GM21825 (cell line): Measurements from ENCODE around the gene FRA10AC1.
A peak's percentile ranks its signal among the peaks of the same experiment; 100 is the strongest.
"Not testable (repeated sequence)": the region's sequence is repeated elsewhere in the genome, so short reads cannot be mapped to it uniquely, and the experiment has no call there.

Experiments
- ATAC-seq: cut with Tn5 transposase; IDR thresholded peaks from one replicate; pipeline ENCODE4 v1.9.1; 2021; ENCODE audit warnings: mild to moderate bottlenecking, moderate library complexity; ENCODE audit not compliant: unreplicated experiment

Gene FRA10AC1

GRCh38 chr10:93703841-93704240 is 1.4 kb upstream of the FRA10AC1 start:
- no peak for ATAC-seq

DNA sequence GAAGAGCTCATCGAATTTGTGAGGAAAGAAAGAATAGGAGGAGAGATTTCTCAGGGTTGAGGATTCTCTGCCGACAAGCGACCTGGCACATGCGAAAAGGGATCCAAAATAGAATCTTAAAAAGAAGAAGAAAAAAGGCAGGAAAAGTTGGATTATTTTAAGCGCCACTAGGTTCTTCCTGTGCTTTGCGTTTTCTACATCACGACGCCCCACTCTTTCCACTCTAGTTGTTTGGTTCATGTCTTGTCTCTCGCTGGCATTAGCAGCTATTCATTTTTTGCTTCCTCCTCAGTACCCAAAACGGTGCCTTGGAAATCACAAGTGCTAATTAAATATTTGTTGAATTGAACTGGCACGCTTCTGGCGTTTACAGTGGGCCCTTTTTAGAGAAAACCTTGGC is 674 bp upstream of the FRA10AC1 start:
- peak; percentile 10 for ATAC-seq

GRCh38 chr10:93701866-93702209 is 554 bp downstream of the FRA10AC1 start:
- peak; percentile 13 for ATAC-seq

DNA sequence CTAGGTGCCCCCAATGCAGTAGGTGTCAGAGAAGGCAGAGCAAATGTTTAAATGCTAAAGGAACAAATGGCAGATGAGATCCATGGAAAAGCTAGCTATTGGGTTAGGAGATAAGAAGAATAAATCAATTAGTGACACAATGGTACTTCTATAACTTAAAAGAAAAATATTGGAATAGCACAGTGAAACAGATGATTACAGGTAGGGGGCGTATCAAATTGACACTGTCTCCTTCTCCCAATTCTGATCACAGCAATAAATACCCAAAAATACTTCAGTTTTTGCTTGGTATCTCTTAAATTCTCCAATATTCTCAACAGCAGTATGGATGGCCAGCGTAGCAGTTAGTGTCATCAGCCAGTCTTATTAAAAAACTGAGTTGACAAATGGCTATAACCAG is 5.2 kb downstream of the FRA10AC1 start:
- ATAC-seq: no peak

GRCh38 chr10:93696582-93696981 is 5.8 kb downstream of the FRA10AC1 start:
- ATAC-seq: not testable (repeated sequence)

DNA sequence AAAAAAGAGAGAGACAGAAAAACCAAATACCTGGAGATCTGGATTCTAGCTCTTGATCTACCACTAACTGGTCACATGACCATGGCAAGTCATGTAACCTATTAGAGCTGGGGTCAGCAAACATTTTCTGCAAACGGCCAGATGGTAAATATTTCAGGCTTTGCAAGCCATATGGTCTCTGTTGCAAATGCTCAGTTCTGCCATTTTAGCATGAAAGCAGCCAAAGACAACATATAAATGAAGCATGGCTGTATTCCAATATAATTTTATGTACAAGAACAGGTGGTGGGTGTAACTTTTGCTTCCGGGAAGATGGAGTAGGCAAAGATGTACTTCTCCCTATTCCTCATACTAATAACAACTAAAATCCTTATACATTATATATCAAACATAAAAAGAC is 6.7 kb downstream of the FRA10AC1 start:
- ATAC-seq: no peak

GRCh38 chr10:93687737-93688136 is 14.7 kb downstream of the FRA10AC1 start:
- ATAC-seq: no peak

GRCh38 chr10:93680412-93681047 is 21.9 kb downstream of the FRA10AC1 start:
- ATAC-seq: no peak

DNA sequence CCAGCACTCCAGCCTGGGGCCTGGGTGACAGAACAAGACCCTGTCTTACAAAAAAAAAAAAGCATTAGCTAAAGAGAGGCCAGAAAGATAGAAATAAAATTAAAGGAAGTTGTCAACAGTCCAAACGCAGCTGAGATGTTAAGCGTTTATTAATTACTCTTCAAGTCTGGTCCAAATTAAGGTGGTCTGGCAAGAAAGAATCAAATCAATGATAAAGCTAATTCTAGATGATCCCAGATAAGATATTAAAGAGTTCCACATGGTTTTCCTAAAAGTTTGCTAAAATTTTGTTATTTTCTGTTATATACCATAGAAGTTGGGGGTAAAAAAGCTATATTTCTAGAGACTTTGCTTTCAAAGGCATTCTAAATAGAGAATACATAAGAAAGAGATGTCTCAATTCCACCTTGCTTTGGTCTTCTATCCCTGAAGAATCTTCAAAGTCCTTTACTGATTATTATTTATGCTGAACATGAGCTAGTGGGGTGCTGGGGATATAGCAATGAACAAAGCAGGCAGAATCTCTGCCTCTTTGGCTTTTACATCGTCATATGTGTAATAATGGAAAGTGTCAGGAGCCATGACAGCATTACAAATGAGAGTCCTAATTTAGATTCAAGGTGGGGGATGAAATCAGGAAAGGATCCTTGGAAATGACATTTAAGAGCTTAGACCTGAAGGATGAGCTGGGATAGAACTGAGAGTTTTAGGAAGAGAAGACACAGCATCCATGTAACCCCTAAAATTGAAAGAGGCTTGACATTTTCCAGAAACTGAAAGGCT is 23.4 kb downstream of the FRA10AC1 start:
- ATAC-seq: no peak

DNA sequence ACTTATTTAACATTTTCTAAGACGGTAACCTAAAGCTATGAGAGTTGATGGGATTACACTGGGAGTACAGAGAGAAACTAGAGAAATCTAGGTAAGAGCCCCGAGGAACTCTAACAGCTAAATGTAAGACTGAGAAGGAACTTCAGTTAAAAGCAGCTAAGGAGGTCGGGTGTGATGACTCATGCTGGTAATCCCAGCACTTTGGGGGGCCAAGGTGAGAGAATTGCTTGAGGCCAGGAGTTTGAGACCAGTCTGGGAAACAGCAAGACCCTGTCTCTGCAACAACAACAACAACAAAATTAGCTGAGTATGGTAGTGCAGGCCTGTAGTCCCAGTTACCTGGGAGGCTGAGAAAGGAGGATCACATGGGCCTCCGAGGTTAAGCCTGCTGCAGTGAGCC is 24.0 kb downstream of the FRA10AC1 start:
- ATAC-seq: no peak

DNA sequence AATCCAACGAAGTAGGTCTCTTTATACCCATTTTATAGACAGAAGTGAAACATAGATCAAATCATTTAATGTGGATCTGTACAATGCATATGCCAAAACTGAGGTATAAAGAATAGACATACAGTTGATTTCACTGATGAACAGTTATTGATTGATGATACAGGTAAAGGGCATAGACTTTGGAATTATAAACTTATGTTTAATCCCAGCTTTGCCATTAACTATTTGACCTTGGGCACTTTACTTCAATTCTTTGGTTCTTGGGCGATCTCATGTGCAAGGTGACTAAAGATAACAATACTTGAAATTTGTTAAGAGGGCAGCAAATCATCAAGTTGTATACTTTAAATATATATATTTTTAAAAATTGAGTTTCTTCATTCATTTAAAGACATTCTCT is 28.6 kb downstream of the FRA10AC1 start:
- ATAC-seq: no peak

DNA sequence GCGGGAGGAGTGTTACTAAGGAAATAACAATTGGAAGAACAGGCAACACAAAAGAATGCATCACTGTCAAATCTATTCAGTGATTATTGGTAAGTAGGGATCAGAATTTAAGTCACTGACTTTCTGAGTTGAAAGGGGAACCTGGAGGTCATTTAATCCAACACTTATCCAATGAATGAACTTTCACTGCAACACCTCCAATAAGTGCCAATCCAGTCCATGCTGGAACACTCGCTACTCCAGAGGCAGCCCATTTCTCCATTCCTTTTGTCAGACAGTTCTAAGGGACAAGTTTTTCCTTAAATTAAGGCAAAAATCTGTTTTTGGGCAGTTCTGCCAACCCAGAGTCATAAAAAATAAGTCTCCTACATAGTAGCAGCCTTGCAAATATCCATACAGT is 29.5 kb downstream of the FRA10AC1 start:
- ATAC-seq: no peak

DNA sequence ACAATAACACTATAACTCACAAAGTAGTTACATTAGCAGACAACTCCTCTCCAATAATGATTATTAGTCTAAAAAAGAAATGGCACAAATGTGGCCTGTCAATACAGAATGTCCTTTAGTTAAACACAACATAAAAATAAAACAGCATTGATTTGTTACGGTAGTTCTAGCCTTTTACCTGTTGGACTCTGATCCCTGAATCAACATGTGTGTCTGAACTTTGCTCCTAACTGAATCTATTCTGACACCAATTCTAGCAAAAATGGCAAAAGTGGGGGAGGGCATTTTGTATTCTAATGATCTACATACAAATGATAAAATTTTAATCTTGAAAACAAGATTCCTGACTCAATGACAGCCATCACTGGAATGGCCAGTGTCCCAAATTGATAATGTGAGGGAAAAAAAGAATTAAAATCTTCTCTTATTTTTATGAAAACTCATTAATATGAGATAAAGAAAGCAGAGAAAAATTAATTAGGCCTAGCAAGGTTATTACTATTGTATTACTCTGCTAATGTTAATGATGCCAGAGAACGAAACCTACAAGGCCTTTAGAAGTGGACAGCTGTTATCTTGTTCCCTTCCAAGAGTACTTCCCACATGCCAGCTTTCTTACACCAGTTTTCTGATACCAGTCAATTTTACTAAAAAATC is 30.2 kb downstream of the FRA10AC1 start:
- no peak for ATAC-seq

- ATAC-seq: no peak
Measured at GRCh38 chr10:93671042-93671441, 31.4 kb downstream of the FRA10AC1 start.

GRCh38 chr10:93670372-93670771 is 32.0 kb downstream of the FRA10AC1 start:
- no peak for ATAC-seq

DNA sequence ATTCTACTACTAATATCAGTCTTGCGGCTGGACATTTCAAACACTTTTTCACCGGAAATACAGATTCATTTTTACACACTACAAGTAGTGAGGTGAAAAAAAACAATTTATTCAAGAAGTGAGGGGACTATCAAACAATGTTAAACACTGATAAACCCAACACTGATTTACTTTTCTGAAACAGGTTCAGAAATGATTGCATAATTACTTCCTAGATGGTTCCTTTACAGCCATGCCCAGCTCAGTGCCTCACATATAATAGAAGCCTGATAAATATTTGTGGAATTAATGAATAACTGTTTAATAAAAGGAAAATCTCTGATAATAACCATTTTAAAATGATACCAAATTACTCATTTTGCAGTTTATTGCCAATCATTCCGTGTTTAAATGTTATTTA is 34.6 kb downstream of the FRA10AC1 start:
- ATAC-seq: no peak

DNA sequence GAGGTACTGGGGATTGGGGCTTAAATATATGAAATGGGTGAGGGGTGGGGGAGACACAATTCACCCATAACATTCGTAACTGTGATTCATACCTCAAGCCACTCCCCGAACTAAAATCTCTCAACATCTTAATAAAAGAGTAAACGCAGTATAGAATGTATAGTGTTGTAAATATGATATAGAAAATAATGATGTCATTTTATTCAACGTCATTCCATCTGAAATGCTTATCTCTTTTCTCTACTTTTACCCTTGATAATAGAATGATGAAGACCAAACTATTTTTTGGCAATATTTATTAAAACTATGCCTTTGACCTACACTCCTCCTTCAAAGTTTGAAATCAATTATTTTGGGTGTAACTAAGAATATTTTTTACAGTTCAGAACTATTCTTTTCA is 36.4 kb downstream of the FRA10AC1 start:
- ATAC-seq: no peak

DNA sequence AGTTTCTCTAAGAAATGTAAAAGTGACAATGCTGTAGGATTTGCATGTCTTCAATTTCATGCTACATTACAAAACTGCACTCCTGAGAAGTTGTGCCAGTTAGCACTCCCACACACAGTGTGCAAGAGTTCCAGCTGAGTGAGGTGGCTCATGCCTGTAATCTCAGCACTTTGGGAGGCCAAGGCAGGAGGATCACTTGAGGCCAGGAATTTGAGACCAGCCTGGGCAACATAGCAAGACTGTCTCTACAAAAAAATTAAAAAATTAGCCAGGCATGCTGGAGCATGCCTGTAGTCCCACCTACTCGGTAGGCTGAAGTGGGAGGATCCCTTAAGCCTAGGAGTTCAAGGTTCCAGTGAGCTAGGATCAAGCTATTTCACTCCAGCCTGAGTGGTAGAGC is 44.6 kb downstream of the FRA10AC1 start:
- no peak for ATAC-seq

GRCh38 chr10:93656155-93656554 is 46.2 kb downstream of the FRA10AC1 start:
- no peak for ATAC-seq

DNA sequence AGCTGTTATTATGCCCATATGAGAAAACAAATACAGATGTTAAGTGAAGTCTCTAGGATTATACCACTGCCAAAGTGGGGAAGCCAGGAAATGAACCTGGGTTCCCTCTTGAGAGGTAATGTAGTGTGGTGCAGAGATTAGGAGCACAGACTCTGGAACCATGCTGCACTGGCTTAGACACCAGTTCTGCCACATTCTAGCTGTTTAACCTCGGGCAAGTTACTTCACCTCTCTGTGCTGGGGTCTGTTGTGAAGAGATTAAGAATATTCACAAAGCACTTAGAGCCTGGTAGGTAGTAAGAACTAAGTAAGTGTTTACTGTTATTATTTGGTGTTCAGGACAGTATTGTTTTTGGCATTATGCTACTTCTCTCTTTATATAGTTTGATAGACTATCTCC is 48.2 kb downstream of the FRA10AC1 start:
- ATAC-seq: no peak

DNA sequence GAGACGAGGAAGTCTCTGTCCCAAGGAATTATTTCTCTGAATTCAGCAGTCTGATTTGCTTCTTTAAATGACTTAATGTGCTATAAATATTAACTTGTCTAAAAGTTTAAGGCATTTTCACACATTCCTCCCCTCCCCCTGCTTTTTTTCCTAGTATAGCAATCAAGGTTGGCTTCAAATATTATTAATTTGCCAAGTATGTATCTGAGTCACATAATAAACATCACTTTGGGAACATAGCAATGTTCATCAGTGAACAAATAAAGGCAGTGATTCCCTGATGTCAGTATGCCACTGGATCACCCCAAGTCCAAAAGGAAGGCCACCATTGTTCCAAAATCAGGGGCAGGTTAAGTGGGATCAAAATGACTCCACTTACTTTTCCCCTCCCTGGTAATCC is 49.5 kb downstream of the FRA10AC1 start:
- no peak for ATAC-seq

DNA sequence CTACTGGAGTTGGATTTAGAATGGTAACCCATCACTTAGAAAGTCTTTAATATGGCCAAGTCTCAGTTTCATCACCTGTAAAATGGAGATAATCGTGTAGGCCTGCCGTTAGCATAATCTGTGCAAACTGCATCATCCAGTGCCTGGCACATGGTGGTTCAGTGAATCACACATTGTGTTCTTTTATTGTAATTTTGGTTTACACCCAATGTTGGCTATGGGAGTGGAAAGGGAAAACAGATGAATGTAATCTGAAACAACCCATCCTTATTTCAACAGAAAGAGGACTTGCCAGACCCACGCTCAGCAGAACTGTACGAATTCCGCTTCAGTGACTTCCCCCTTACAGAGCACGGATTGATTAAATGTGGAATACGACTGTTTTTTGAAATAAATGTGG is 62.6 kb downstream of the FRA10AC1 start:
- ATAC-seq: no peak
